Myometrial cell (primary cell): ENCODE results near the gene SOX5. TPM values are rescaled to one million over a fixed set of nuclear protein-coding genes. Genes with fewer than 3 reads are reported as not detected.

Experiments
- total RNA-seq: library from RNA; depleted of rRNA; stranded (reverse); fragments of >200 nt; gene quantifications from 2 replicates; pipeline ENCODE4 v1.2.3, GENCODE V29; 2015

SOX5 gene
- total RNA-seq, result 6.2 and 6.6 TPM in 2 replicates

GRCh38 chr12:23949348-23950209, at the start of gene SOX5:
Gene SOX5 (minus strand): TSS chr12:23949670. CDS start chr12:23949601, 69 bp downstream.

